Ovary (tissue), 3 donors: ENCODE results near the gene SEC14L1.

Experiments used
- CTCF ChIP-seq, 3 donors: fragments of 450-650 bp in 2 of 3; fragments of 200-600 bp in 1 of 3; IDR thresholded peaks; one replicate each; pipeline versions ENCODE4 v1.5.1 to v1.8.0; 2016 to 2022; ENCODE audit warnings: antibody characterized with exemption in 3 of 3, mild to moderate bottlenecking in 1 of 3
- POLR2A ChIP-seq: fragments of 450-650 bp; IDR thresholded peaks from one replicate; pipeline ENCODE4 v1.6.1; 2017; ENCODE audit warnings: antibody characterized with exemption, mild to moderate bottlenecking, moderate library complexity
- donor health status: DM: no; HTN: no; CAD: no.

DNA sequence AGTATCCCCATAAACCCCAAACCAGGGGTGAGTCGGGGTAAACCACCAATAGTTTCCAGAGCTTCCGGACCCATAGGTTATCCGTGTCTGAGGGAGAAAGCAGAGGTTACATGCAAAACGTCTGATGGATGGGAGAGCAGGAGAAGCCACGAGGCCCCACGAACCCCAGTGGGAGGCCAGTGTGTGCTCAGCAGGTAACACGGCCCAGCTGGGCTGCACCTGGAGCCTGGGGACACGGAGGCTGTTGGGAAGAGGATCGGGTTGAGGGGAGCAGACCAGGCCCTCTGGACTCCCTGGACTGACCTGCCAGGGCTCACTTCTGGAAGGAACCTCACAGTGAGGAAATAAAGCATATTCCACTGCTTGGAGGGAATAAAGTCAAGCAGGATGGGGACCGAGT lies 78.1 kb downstream of the SEC14L1 start:
- TF ChIP-seq POLR2A (no peak), CTCF (IDR thresholded peaks at IDR 0.05) (no peak)
